Peyer's patch (tissue), 4 donors: ENCODE measurements around the gene STBD1.

Experiments used
- CTCF ChIP-seq, 6 experiments: fragments of 450-650 bp in 4 of 6; fragments of 200-600 bp in 2 of 6; sonication (generic) in 1 of 6; IDR thresholded peaks; one replicate each; pipeline ENCODE4 v1.5.1; 2017 to 2019; ENCODE audit warnings: antibody characterized with exemption in 6 of 6, mild to moderate bottlenecking in 3 of 6, moderate library complexity in 1 of 6
- POLR2A ChIP-seq, 2 donors: fragments of 450-650 bp; IDR thresholded peaks; one replicate each; pipeline ENCODE4 v1.5.1; 2017; ENCODE audit warnings: antibody characterized with exemption in 2 of 2, mild to moderate bottlenecking in 2 of 2, moderate library complexity in 2 of 2

- TF ChIP-seq CTCF (IDR thresholded peaks at IDR 0.05) (no peak), POLR2A (IDR thresholded peaks at IDR 0.05) (no peak)
Measured at GRCh38 chr4:76300012-76300411, 6.5 kb upstream of the STBD1 start.
